DOHH2 (cell line): ENCODE measurements around the gene SEPSECS.

ENCODE experiments used
- H3F3A ChIP-seq: fragments of 200-600 bp; sonication (generic), shearing (Covaris generic); 2 replicates; pipeline ENCODE4 v1.6.0; 2016; ENCODE audit warnings: antibody characterized with exemption, mild to moderate bottlenecking; ENCODE audit not compliant: control insufficient read depth, insufficient read depth
- H3K27ac ChIP-seq: fragments of 200-600 bp; sonication (generic); 2 replicates; pipeline ENCODE4 v1.5.1; 2014; ENCODE audit warnings: low read depth, mild to moderate bottlenecking, low read length, moderate library complexity
- H3K27me3 ChIP-seq: fragments of 200-600 bp; sonication (generic); 2 replicates; pipeline ENCODE4 v1.6.1; 2014; ENCODE audit warnings: mild to moderate bottlenecking, low read length, mixed read lengths; ENCODE audit not compliant: control insufficient read depth
- H3K36me3 ChIP-seq: fragments of 200-600 bp; sonication (generic); 2 replicates; pipeline ENCODE4 v1.6.1; 2014; ENCODE audit warnings: mild to moderate bottlenecking, low read length, moderate library complexity, mixed read lengths; ENCODE audit not compliant: control insufficient read depth
- H3K4me1 ChIP-seq: fragments of 200-600 bp; sonication (generic); 2 replicates; pipeline ENCODE4 v1.6.1; 2014; ENCODE audit warnings: mild to moderate bottlenecking, low read length, mixed read lengths; ENCODE audit not compliant: control insufficient read depth
- H3K4me2 ChIP-seq: fragments of 200-600 bp; sonication (generic); 2 replicates; pipeline ENCODE4 v1.6.0; 2014; ENCODE audit warnings: mild to moderate bottlenecking, low read length, moderate library complexity
- H3K4me3 ChIP-seq: fragments of 200-600 bp; sonication (generic); 2 replicates; pipeline ENCODE4 v1.5.1; 2014; ENCODE audit warnings: mild to moderate bottlenecking, low read length, mixed read lengths
- H3K79me2 ChIP-seq: fragments of 200-600 bp; sonication (generic); 2 replicates; pipeline ENCODE4 v1.6.1; 2014; ENCODE audit warnings: mild to moderate bottlenecking, low read length, mixed read lengths; ENCODE audit not compliant: control insufficient read depth
- H3K9me2 ChIP-seq: fragments of 200-600 bp; sonication (generic); replicated peaks from 2 replicates; pipeline ENCODE4 v1.6.1; 2014; ENCODE audit warnings: mild to moderate bottlenecking, low read length, mixed read lengths; ENCODE audit not compliant: control insufficient read depth
- H3K9me3 ChIP-seq: fragments of 200-600 bp; sonication (generic); 2 replicates; pipeline ENCODE4 v1.6.1; 2014; ENCODE audit warnings: antibody characterized with exemption, low read length, mixed read lengths; ENCODE audit not compliant: control insufficient read depth, insufficient read depth
- H4K20me1 ChIP-seq: fragments of 200-600 bp; sonication (generic); 2 replicates; pipeline ENCODE4 v1.6.0; 2014; ENCODE audit warnings: low read depth, mild to moderate bottlenecking, antibody characterized with exemption, low read length, moderate library complexity; ENCODE audit not compliant: control insufficient read depth, insufficient read depth
- CTCF ChIP-seq: fragments of 200-600 bp; sonication (generic); IDR thresholded peaks from one replicate; pipeline ENCODE4 v1.5.1; 2014; ENCODE audit warnings: antibody characterized with exemption, mild to moderate bottlenecking, low read depth, low read length; ENCODE audit not compliant: poor library complexity, severe bottlenecking
- EZH2phosphoT487 ChIP-seq: fragments of 200-600 bp; sonication (generic); IDR thresholded peaks from 2 replicates; pipeline ENCODE4 v1.6.1; 2017; ENCODE audit warnings: borderline replicate concordance, mild to moderate bottlenecking, antibody characterized with exemption, low read length, moderate library complexity, mixed read lengths

SEPSECS gene

GRCh38 chr4:25100021-25100555, 60.2 kb downstream of the SEPSECS start:
- H3K36me3 ChIP-seq = no peaks in the 10 kb centered on the region
- TF ChIP-seq CTCF (no peak), EZH2phosphoT487 (no peak)
- H3F3A ChIP-seq = no peaks in the 10 kb centered on the region
- no peak overlapping the region for H3K4me3 ChIP-seq
- no peaks in the 10 kb centered on the region for H3K79me2 ChIP-seq
- no peaks in the 10 kb centered on the region for H3K9me2 ChIP-seq
- no peaks in the 10 kb centered on the region for H3K9me3 ChIP-seq
- H3K4me1 ChIP-seq = no peaks in the 10 kb centered on the region
- 0 out of 2 replicates have a peak, but pooled peaks cover 2% of the 10 kb centered on the region for H3K27me3 ChIP-seq
- no peak overlapping the region for H3K4me2 ChIP-seq
- H4K20me1 ChIP-seq = no peaks in the 10 kb centered on the region
- H3K27ac ChIP-seq = no peak overlapping the region

- no peak overlapping the region for H3K4me2 ChIP-seq
- H3K79me2 ChIP-seq = no peaks in the 10 kb centered on the region
- no peaks in the 10 kb centered on the region for H3K9me2 ChIP-seq
- no peak for TF ChIP-seq EZH2phosphoT487
- no peak for TF ChIP-seq CTCF
- no peaks in the 10 kb centered on the region for H4K20me1 ChIP-seq
- H3K4me3 ChIP-seq = no peak overlapping the region
- no peaks in the 10 kb centered on the region for H3K4me1 ChIP-seq
- H3K9me3 ChIP-seq = no peaks in the 10 kb centered on the region
- H3K36me3 ChIP-seq = no peaks in the 10 kb centered on the region
- H3K27ac ChIP-seq = no peak overlapping the region
- no peaks in the 10 kb centered on the region for H3K27me3 ChIP-seq
- H3F3A ChIP-seq = no peaks in the 10 kb centered on the region
Observed at GRCh38 chr4:25098964-25099891, 61.0 kb downstream of the SEPSECS start.

GRCh38 chr4:25096981-25097443, 63.2 kb downstream of the SEPSECS start:
- H3F3A ChIP-seq = no peaks in the 10 kb centered on the region
- H3K4me1 ChIP-seq = no peaks in the 10 kb centered on the region
- H3K36me3 ChIP-seq = no peaks in the 10 kb centered on the region
- no peaks in the 10 kb centered on the region for H3K9me2 ChIP-seq
- H3K9me3 ChIP-seq = no peaks in the 10 kb centered on the region
- TF ChIP-seq CTCF (no peak), EZH2phosphoT487 (no peak)
- no peaks in the 10 kb centered on the region for H3K79me2 ChIP-seq
- no peaks in the 10 kb centered on the region for H4K20me1 ChIP-seq
- no peaks in the 10 kb centered on the region for H3K27me3 ChIP-seq
- H3K4me3 ChIP-seq = no peak overlapping the region
- H3K4me2 ChIP-seq = no peak overlapping the region
- no peak overlapping the region for H3K27ac ChIP-seq
